Gastroesophageal sphincter (tissue), 4 donors: Measurements from ENCODE around the gene CDC42. TPM values are rescaled to one million over a fixed set of nuclear protein-coding genes. Genes with fewer than 3 reads are reported as not detected.

Source experiments
- ATAC-seq: fragments of 150-250 bp; one replicate; pipeline ENCODE4 v1.9.1; 2016; ENCODE audit warnings: mild to moderate bottlenecking, moderate library complexity
- H3K27ac ChIP-seq, 4 donors: fragments of 200-600 bp; sonication (generic) in 3 of 4; 1 replicate in 3 of 4; 2 replicates in 1 of 4; pipeline ENCODE4 v1.5.1; 2016 to 2019
- H3K27me3 ChIP-seq: fragments of 200-600 bp; sonication (generic); one replicate; pipeline ENCODE4 v1.5.1; 2019
- H3K36me3 ChIP-seq, 2 donors: fragments of 200-600 bp; sonication (generic); one replicate each; pipeline ENCODE4 v1.5.1; 2019; ENCODE audit warnings: control low read depth in 1 of 2
- H3K4me1 ChIP-seq, 3 donors: fragments of 200-600 bp; sonication (generic); 1 replicate in 2 of 3; 2 replicates in 1 of 3; pipeline ENCODE4 v1.5.1; 2016 to 2019; ENCODE audit warnings: control low read depth in 2 of 3
- H3K4me3 ChIP-seq, 2 donors: fragments of 200-600 bp; sonication (generic); one replicate each; pipeline ENCODE4 v1.5.1; 2019; ENCODE audit warnings: mild to moderate bottlenecking in 1 of 2, moderate library complexity in 1 of 2
- H3K9me3 ChIP-seq, 3 donors: fragments of 200-600 bp; sonication (generic); one replicate each; pipeline ENCODE4 v1.5.1; 2017 to 2019; ENCODE audit warnings: control low read depth in 2 of 3
- EP300 ChIP-seq: sonication (generic); formaldehyde crosslinking; IDR thresholded peaks from one replicate; pipeline ENCODE4 v1.6.1; 2017; ENCODE audit warnings: antibody characterized with exemption, mild to moderate bottlenecking
- POLR2A ChIP-seq, 2 donors: fragments of 450-650 bp; IDR thresholded peaks; one replicate each; pipeline ENCODE4 v1.6.1; 2017; ENCODE audit warnings: antibody characterized with exemption in 2 of 2, mild to moderate bottlenecking in 2 of 2, moderate library complexity in 1 of 2
- POLR2AphosphoS5 ChIP-seq: sonication (generic); formaldehyde crosslinking; IDR thresholded peaks from one replicate; pipeline ENCODE4 v1.6.1; 2017; ENCODE audit warnings: antibody characterized with exemption
- WGBS, 2 donors: methylation state at CpG; one replicate each; pipeline ENCODE4 v1.1.5; 2018; ENCODE audit warnings: low coverage in 1 of 2; 5-methylcytosine and 5-hydroxymethylcytosine counted together
- total RNA-seq, 4 donors: library from RNA; depleted of rRNA; stranded (reverse); fragments of >200 nt; gene quantifications; one replicate each; pipeline ENCODE4 v1.1.0, GENCODE V29; 2016
- TF ChIP-seq, protein P1 (sequence below), 4 experiments: fragments of 200-600 bp in 2 of 4; fragments of 450-650 bp in 2 of 4; sonication (generic) in 1 of 4; IDR thresholded peaks; one replicate each; pipeline ENCODE4 v1.5.1; 2017 to 2019; ENCODE audit warnings: antibody characterized with exemption in 4 of 4, mild to moderate bottlenecking in 2 of 4, moderate library complexity in 2 of 4

Gene CDC42
- total RNA-seq, 4 donors from 2014 or later, result 190 to 309 (median 205) TPM

DNA sequence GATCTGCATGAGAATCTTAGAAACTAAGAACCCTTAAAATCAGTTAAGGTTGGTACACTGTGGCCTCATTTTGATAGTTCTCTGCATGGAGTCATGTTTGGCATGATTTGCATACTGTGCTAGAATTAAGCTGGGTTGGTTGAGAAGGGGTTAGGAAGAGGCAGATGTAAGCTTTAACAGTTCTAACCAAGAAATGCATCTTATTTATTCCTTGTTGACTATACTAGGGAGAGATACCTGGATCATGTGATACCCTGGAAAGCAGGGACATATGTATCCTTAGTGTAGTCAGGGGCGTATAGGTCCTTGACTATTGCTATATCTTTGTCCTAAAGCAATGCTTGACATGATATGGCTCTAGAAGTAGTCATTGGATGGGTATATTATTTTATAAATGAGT lies 41.0 kb downstream of the CDC42 start:
- Histone ChIP-seq H3K27ac (no peak overlapping the region), H3K9me3 (no peaks in the 10 kb centered on the region), H3K4me3 (no peak overlapping the region), H3K27me3 (no peaks in the 10 kb centered on the region), H3K4me1 (peaks cover 14 to 45% (median 19%) of the 10 kb centered on the region in 3 donors), H3K36me3 (peaks cover 5 to 69% of the 10 kb centered on the region in 2 donors)
- ATAC-seq, result no peak
- TF ChIP-seq POLR2A (IDR thresholded peaks at IDR 0.05), result no peak
- no peak for TF ChIP-seq EP300
- no peak for TF ChIP-seq POLR2AphosphoS5
- TF ChIP-seq, protein P1, sequence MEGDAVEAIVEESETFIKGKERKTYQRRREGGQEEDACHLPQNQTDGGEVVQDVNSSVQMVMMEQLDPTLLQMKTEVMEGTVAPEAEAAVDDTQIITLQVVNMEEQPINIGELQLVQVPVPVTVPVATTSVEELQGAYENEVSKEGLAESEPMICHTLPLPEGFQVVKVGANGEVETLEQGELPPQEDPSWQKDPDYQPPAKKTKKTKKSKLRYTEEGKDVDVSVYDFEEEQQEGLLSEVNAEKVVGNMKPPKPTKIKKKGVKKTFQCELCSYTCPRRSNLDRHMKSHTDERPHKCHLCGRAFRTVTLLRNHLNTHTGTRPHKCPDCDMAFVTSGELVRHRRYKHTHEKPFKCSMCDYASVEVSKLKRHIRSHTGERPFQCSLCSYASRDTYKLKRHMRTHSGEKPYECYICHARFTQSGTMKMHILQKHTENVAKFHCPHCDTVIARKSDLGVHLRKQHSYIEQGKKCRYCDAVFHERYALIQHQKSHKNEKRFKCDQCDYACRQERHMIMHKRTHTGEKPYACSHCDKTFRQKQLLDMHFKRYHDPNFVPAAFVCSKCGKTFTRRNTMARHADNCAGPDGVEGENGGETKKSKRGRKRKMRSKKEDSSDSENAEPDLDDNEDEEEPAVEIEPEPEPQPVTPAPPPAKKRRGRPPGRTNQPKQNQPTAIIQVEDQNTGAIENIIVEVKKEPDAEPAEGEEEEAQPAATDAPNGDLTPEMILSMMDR (IDR thresholded peaks at IDR 0.05), result no peak
- 78 to 82% methylated on average over 1 of the region's 1 CpG for WGBS, 2 donors

DNA sequence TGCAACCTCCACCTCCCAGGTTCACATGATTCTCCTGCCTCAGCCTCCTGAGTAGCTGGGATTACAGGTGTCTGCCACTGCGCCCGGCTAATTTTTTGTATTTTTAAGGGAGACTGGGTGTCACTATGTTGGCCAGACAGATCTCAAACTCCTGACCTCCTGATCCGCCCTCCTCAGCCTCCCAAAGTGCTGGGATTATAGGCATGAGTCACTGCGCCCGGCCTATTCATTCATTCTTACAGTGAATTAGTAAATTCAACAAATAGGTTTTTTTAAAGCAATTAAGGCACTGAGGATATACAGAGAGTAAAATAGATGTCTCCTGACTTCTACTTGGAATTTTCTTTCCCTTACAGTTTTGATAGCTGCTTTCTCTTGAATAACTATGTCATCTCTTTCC lies 43.5 kb downstream of the CDC42 start:
- ATAC-seq, result no peak
- no peak overlapping the region for H3K4me3 ChIP-seq
- H3K27ac ChIP-seq, result no peak overlapping the region
- TF ChIP-seq, protein P1 (IDR thresholded peaks at IDR 0.05), result no peak
- no peak for TF ChIP-seq POLR2A (IDR thresholded peaks at IDR 0.05)
- no peaks in the 10 kb centered on the region for H3K9me3 ChIP-seq
- no peaks in the 10 kb centered on the region for H3K27me3 ChIP-seq
- WGBS, 2 donors, result 81% methylated on average over 5 of the region's 5 CpGs; no CpG with 5 or more reads in 1 of the 2 donors
- peaks cover 0 to 37% (median 0%) of the 10 kb centered on the region in 3 donors for H3K4me1 ChIP-seq
- peaks cover 5 to 77% of the 10 kb centered on the region in 2 donors for H3K36me3 ChIP-seq

DNA sequence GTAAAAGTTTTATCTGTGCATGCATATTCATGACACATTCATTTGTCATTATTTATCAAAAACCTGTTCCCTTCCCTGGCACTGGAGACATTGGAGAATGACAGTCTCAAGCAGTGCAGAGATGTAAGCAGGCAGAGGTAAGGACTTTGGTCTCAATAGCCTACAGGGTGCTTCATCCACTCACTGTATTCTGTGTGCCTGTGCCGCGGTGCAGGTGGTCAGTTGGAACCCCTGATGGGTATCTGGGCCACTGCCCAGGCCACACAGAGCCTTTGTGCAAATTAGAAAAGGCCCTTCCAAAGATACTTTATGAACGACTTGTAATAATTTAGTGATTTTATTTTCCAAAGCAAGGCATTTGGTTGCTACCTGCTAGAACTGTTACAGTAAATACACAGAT lies 44.0 kb downstream of the CDC42 start:
- Histone ChIP-seq H3K36me3 (peaks cover 5 to 73% of the 10 kb centered on the region in 2 donors), H3K4me1 (peaks cover 0 to 37% (median 0%) of the 10 kb centered on the region in 3 donors), H3K4me3 (no peak overlapping the region), H3K27ac (no peak overlapping the region), H3K27me3 (no peaks in the 10 kb centered on the region), H3K9me3 (no peaks in the 10 kb centered on the region)
- WGBS, 2 donors, result 62 to 91% methylated on average over 3 of the region's 3 CpGs
- ATAC-seq, result no peak
- TF ChIP-seq POLR2AphosphoS5, result no peak
- TF ChIP-seq POLR2A (IDR thresholded peaks at IDR 0.05), result no peak
- TF ChIP-seq, protein P1 (IDR thresholded peaks at IDR 0.05), result no peak
- no peak for TF ChIP-seq EP300

DNA sequence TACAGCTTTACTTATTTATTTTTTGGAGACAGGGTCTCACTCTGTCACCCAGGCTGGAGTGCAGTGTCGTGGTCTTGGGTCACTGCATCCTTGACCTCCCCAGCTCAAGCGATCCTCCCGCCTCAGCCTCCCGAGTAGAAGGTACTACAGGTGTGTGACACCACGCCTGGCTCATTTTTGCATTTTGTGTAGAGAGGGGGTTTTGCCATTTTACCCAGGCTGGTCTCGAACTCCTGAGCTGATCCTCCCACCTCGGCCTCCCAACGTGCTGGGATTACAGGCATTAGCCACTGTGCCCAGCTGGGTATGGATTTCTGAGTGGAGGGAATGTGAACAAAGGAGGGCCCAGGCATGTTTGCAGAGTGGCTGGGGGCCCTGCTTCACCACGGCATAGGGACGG lies 46.2 kb downstream of the CDC42 start:
- TF ChIP-seq EP300, result no peak
- TF ChIP-seq, protein P1 (IDR thresholded peaks at IDR 0.05), result no peak
- no peak for TF ChIP-seq POLR2A (IDR thresholded peaks at IDR 0.05)
- no peak for TF ChIP-seq POLR2AphosphoS5
- Histone ChIP-seq H3K36me3 (peaks cover 5 to 60% of the 10 kb centered on the region in 2 donors), H3K4me1 (peaks cover 0 to 41% (median 0%) of the 10 kb centered on the region in 3 donors), H3K27me3 (no peaks in the 10 kb centered on the region), H3K4me3 (no peak overlapping the region), H3K27ac (no peak overlapping the region), H3K9me3 (no peaks in the 10 kb centered on the region)
- no peak for ATAC-seq
- WGBS, 2 donors, result 86 to 90% methylated on average over 1 to 4 of the region's 10 CpGs

DNA sequence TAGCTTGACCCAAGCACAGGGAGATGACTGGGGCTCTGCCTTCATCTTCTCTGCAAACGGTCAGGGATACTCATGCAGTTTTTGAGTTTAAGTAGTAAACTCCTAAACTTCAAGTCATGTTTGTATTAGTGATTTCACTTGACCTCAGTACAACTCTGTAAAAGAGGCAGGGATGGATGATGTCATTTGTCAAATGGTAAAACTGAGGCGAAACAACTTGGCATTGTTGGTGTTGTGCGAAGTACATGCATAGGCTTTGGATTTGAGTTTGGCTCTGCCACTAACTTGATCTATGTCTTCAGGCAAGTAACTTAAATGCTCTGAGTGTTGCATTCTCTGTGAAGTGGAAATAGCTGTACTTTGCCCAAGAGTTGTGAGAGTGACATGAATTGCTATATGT lies 47.7 kb downstream of the CDC42 start:
- peaks cover 0 to 46% (median 0%) of the 10 kb centered on the region in 3 donors for H3K4me1 ChIP-seq
- no peak overlapping the region for H3K4me3 ChIP-seq
- TF ChIP-seq POLR2AphosphoS5 (no peak), POLR2A (IDR thresholded peaks at IDR 0.05) (no peak), EP300 (no peak)
- TF ChIP-seq, protein P1 (IDR thresholded peaks at IDR 0.05), result no peak
- no peaks in the 10 kb centered on the region for H3K9me3 ChIP-seq
- WGBS, 2 donors, result 85 to 92% methylated on average over 2 to 3 of the region's 3 CpGs
- ATAC-seq, result no peak
- no peaks in the 10 kb centered on the region for H3K27me3 ChIP-seq
- no peak overlapping the region for H3K27ac ChIP-seq
- H3K36me3 ChIP-seq, result peaks cover 5 to 56% of the 10 kb centered on the region in 2 donors
